Mesendoderm (in vitro differentiated cells): ENCODE results near the gene ZNF428.
A peak's percentile ranks its signal among the peaks of the same experiment; 100 is the strongest.

Experiments used
- DNase-seq: peaks from one replicate; pipeline ENCODE4 v3.0.0; 2013
- H2AK5ac ChIP-seq: 2 replicates; pipeline ENCODE4 v1.6.1; 2013; ENCODE audit warnings: low read length, inconsistent platforms
- H2BK120ac ChIP-seq: 2 replicates; pipeline ENCODE4 v1.6.1; 2013; ENCODE audit warnings: low read depth, mild to moderate bottlenecking, low read length, moderate library complexity, mixed read lengths
- H2BK15ac ChIP-seq: replicated peaks from 2 replicates; pipeline ENCODE4 v1.6.1; 2013; ENCODE audit warnings: low read depth, mild to moderate bottlenecking, moderate library complexity
- H2BK5ac ChIP-seq: 2 replicates; pipeline ENCODE4 v1.6.1; 2013; ENCODE audit warnings: low read length, inconsistent platforms
- H3K18ac ChIP-seq: 2 replicates; pipeline ENCODE4 v1.6.1; 2013; ENCODE audit warnings: mild to moderate bottlenecking, low read length, mixed read lengths
- H3K23ac ChIP-seq: one replicate; pipeline ENCODE4 v1.6.1; 2013; ENCODE audit warnings: low read length
- H3K27ac ChIP-seq: 2 replicates; pipeline ENCODE4 v1.5.1; 2013; ENCODE audit warnings: low read depth, mild to moderate bottlenecking, inconsistent platforms, low read length, moderate library complexity
- H3K27me3 ChIP-seq: 2 replicates; pipeline ENCODE4 v1.6.1; 2013; ENCODE audit warnings: low read length, control low read depth, mild to moderate bottlenecking, inconsistent platforms; ENCODE audit not compliant: insufficient read depth, poor library complexity
- H3K36me3 ChIP-seq: 2 replicates; pipeline ENCODE4 v1.6.1; 2013; ENCODE audit warnings: low read length, inconsistent platforms; ENCODE audit not compliant: control insufficient read depth, insufficient read depth
- H3K4ac ChIP-seq: one replicate; pipeline ENCODE4 v1.6.1; 2013; ENCODE audit warnings: low read depth, mild to moderate bottlenecking, low read length, moderate library complexity
- H3K4me1 ChIP-seq: 2 replicates; pipeline ENCODE4 v1.6.1; 2013; ENCODE audit warnings: low read depth, low read length, inconsistent platforms; ENCODE audit not compliant: control insufficient read depth
- H3K4me2 ChIP-seq: 2 replicates; pipeline ENCODE4 v1.6.1; 2013; ENCODE audit warnings: low read length
- H3K4me3 ChIP-seq: 2 replicates; pipeline ENCODE4 v1.5.1; 2013; ENCODE audit warnings: mild to moderate bottlenecking, low read length
- H3K56ac ChIP-seq: one replicate; pipeline ENCODE4 v1.6.1; 2013; ENCODE audit warnings: low read length
- H3K79me1 ChIP-seq: 2 replicates; pipeline ENCODE4 v1.6.1; 2013; ENCODE audit warnings: low read length, inconsistent platforms
- H3K79me2 ChIP-seq: 2 replicates; pipeline ENCODE4 v1.6.1; 2013; ENCODE audit warnings: mild to moderate bottlenecking, low read length; ENCODE audit not compliant: control insufficient read depth, insufficient read depth
- H3K9ac ChIP-seq: 2 replicates; pipeline ENCODE4 v1.6.1; 2013; ENCODE audit warnings: low read length, inconsistent platforms
- H4K5ac ChIP-seq: one replicate; pipeline ENCODE4 v1.6.1; 2013; ENCODE audit warnings: low read length
- H4K8ac ChIP-seq: one replicate; pipeline ENCODE4 v1.6.1; 2013; ENCODE audit warnings: low read depth, mild to moderate bottlenecking, control low read depth, low read length, moderate library complexity
- WGBS: extraction: QIAGEN DNeasy Blood & Tissue Kit; methylation state at CpG from one replicate; pipeline ENCODE4 v1.1.7; 2013; ENCODE audit warnings: low lambda C conversion rate, missing lambda C conversion rate; ENCODE audit not compliant: insufficient coverage; ENCODE audit errors: extremely low coverage; 5-methylcytosine and 5-hydroxymethylcytosine counted together

Gene ZNF428

GRCh38 chr19:43634506-43634871, 15.1 kb upstream of the ZNF428 start:
- Histone ChIP-seq H3K79me2 (no peaks in the 10 kb centered on the region), H3K4me2 (peak overlapping the region; percentile 71), H4K5ac (no peak overlapping the region), H3K36me3 (no peaks in the 10 kb centered on the region), H3K4ac (no peak overlapping the region), H3K4me3 (peak overlapping the region; percentile 25), H2AK5ac (no peak overlapping the region), H2BK5ac (no peak overlapping the region), H3K27me3 (peaks cover 8% of the 10 kb centered on the region), H2BK120ac (no peak overlapping the region), H2BK15ac (no peak overlapping the region), H4K8ac (no peak overlapping the region), H3K27ac (no peak overlapping the region), H3K56ac (peak overlapping the region; percentile 49), H3K79me1 (no peaks in the 10 kb centered on the region), H3K9ac (peak overlapping the region; percentile 12), H3K4me1 (no peaks in the 10 kb centered on the region), H3K18ac (peak overlapping the region; percentile 57), H3K23ac (no peak overlapping the region)
- WGBS = no CpG with 5 or more reads among the region's 5 CpGs
- peak; percentile 73 for DNase-seq

DNA sequence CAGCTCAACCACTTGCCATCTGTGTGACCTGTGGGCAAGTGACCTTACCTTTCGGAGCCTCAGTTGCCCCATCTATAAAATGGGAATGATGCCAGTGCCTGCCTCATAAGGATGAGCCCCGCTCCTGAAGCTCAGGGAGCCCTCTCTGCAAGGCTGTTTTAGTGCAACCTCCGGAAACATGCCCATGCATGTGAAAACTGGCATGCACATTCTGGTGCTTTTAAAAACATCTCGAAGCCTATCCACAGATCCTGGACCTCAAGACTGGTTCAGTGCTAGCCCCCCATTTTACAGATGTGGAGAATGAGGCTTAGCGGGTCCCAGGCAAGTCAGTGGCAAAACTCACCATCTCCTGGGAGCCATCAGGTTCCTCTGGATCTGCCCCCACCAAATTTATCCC, 14.6 kb upstream of the ZNF428 start:
- Histone ChIP-seq H3K56ac (no peak overlapping the region), H2BK15ac (no peak overlapping the region), H3K36me3 (no peaks in the 10 kb centered on the region), H3K27me3 (peaks cover 7% of the 10 kb centered on the region), H3K27ac (no peak overlapping the region), H2BK5ac (no peak overlapping the region), H3K9ac (no peak overlapping the region), H3K79me2 (no peaks in the 10 kb centered on the region), H4K5ac (no peak overlapping the region), H2AK5ac (no peak overlapping the region), H3K79me1 (no peaks in the 10 kb centered on the region), H3K4me2 (no peak overlapping the region), H3K4ac (no peak overlapping the region), H2BK120ac (no peak overlapping the region), H4K8ac (no peak overlapping the region), H3K23ac (no peak overlapping the region), H3K18ac (no peak overlapping the region), H3K4me1 (no peaks in the 10 kb centered on the region), H3K4me3 (no peak overlapping the region)
- DNase-seq = no peak
- no CpG with 5 or more reads among the region's 5 CpGs for WGBS

GRCh38 chr19:43633520-43633919, 14.1 kb upstream of the ZNF428 start:
- H4K5ac ChIP-seq = no peak overlapping the region
- no peaks in the 10 kb centered on the region for H3K79me1 ChIP-seq
- no peaks in the 10 kb centered on the region for H3K4me1 ChIP-seq
- no peaks in the 10 kb centered on the region for H3K79me2 ChIP-seq
- no peak overlapping the region for H3K4me2 ChIP-seq
- no peak for DNase-seq
- no peak overlapping the region for H3K18ac ChIP-seq
- no peak overlapping the region for H3K56ac ChIP-seq
- H3K4me3 ChIP-seq = no peak overlapping the region
- H2AK5ac ChIP-seq = no peak overlapping the region
- no peak overlapping the region for H3K27ac ChIP-seq
- no peak overlapping the region for H3K9ac ChIP-seq
- no peak overlapping the region for H3K4ac ChIP-seq
- H2BK15ac ChIP-seq = no peak overlapping the region
- H2BK5ac ChIP-seq = no peak overlapping the region
- no peak overlapping the region for H3K23ac ChIP-seq
- H4K8ac ChIP-seq = no peak overlapping the region
- peaks cover 2% of the 10 kb centered on the region for H3K27me3 ChIP-seq
- H2BK120ac ChIP-seq = no peak overlapping the region
- no peaks in the 10 kb centered on the region for H3K36me3 ChIP-seq
- WGBS = no CpG with 5 or more reads among the region's 4 CpGs

GRCh38 chr19:43631491-43631890, 12.1 kb upstream of the ZNF428 start:
- no peak overlapping the region for H2BK120ac ChIP-seq
- no peak overlapping the region for H2BK5ac ChIP-seq
- no peak overlapping the region for H3K4ac ChIP-seq
- H3K36me3 ChIP-seq = no peaks in the 10 kb centered on the region
- no peak overlapping the region for H4K8ac ChIP-seq
- no CpG with 5 or more reads among the region's 5 CpGs for WGBS
- no peak overlapping the region for H3K23ac ChIP-seq
- H3K79me2 ChIP-seq = no peaks in the 10 kb centered on the region
- DNase-seq = no peak
- H3K9ac ChIP-seq = no peak overlapping the region
- no peak overlapping the region for H4K5ac ChIP-seq
- no peak overlapping the region for H2BK15ac ChIP-seq
- no peaks in the 10 kb centered on the region for H3K79me1 ChIP-seq
- H3K27ac ChIP-seq = no peak overlapping the region
- H2AK5ac ChIP-seq = no peak overlapping the region
- no peak overlapping the region for H3K4me2 ChIP-seq
- no peak overlapping the region for H3K18ac ChIP-seq
- no peaks in the 10 kb centered on the region for H3K27me3 ChIP-seq
- no peaks in the 10 kb centered on the region for H3K4me1 ChIP-seq
- H3K4me3 ChIP-seq = no peak overlapping the region
- H3K56ac ChIP-seq = no peak overlapping the region

GRCh38 chr19:43628646-43629326, 9.4 kb upstream of the ZNF428 start:
- Histone ChIP-seq H2BK5ac (no peak overlapping the region), H4K5ac (no peak overlapping the region), H2BK15ac (no peak overlapping the region), H2AK5ac (no peak overlapping the region), H3K4me1 (no peaks in the 10 kb centered on the region), H3K56ac (no peak overlapping the region), H3K79me2 (no peaks in the 10 kb centered on the region), H3K4me3 (no peak overlapping the region), H4K8ac (no peak overlapping the region), H3K27me3 (no peaks in the 10 kb centered on the region), H3K27ac (no peak overlapping the region), H3K18ac (no peak overlapping the region), H3K79me1 (no peaks in the 10 kb centered on the region), H3K23ac (no peak overlapping the region), H3K4ac (no peak overlapping the region), H2BK120ac (no peak overlapping the region), H3K36me3 (no peaks in the 10 kb centered on the region), H3K4me2 (no peak overlapping the region), H3K9ac (no peak overlapping the region)
- no CpG with 5 or more reads among the region's 3 CpGs for WGBS
- no peak for DNase-seq

- H3K56ac ChIP-seq = no peak overlapping the region
- no peak overlapping the region for H4K8ac ChIP-seq
- no peak overlapping the region for H3K9ac ChIP-seq
- H3K4me1 ChIP-seq = no peaks in the 10 kb centered on the region
- no peaks in the 10 kb centered on the region for H3K79me1 ChIP-seq
- H3K36me3 ChIP-seq = no peaks in the 10 kb centered on the region
- WGBS = no CpG with 5 or more reads among the region's 17 CpGs
- no peak overlapping the region for H3K4ac ChIP-seq
- H4K5ac ChIP-seq = no peak overlapping the region
- no peak overlapping the region for H3K4me2 ChIP-seq
- H3K18ac ChIP-seq = no peak overlapping the region
- H3K4me3 ChIP-seq = no peak overlapping the region
- H2BK15ac ChIP-seq = no peak overlapping the region
- no peaks in the 10 kb centered on the region for H3K79me2 ChIP-seq
- no peak overlapping the region for H2BK5ac ChIP-seq
- H2BK120ac ChIP-seq = no peak overlapping the region
- DNase-seq = no peak
- no peak overlapping the region for H3K23ac ChIP-seq
- H2AK5ac ChIP-seq = no peak overlapping the region
- no peaks in the 10 kb centered on the region for H3K27me3 ChIP-seq
- H3K27ac ChIP-seq = no peak overlapping the region
These were observed 7.4 kb upstream of the ZNF428 start for GRCh38 chr19:43626838-43627237.
